ENCODE results near the gene ALOX12.
"Not testable (repeated sequence)": the region's sequence is repeated elsewhere in the genome, so short reads cannot be mapped to it uniquely, and the experiment has no call there.

The ALOX12 gene

DNA sequence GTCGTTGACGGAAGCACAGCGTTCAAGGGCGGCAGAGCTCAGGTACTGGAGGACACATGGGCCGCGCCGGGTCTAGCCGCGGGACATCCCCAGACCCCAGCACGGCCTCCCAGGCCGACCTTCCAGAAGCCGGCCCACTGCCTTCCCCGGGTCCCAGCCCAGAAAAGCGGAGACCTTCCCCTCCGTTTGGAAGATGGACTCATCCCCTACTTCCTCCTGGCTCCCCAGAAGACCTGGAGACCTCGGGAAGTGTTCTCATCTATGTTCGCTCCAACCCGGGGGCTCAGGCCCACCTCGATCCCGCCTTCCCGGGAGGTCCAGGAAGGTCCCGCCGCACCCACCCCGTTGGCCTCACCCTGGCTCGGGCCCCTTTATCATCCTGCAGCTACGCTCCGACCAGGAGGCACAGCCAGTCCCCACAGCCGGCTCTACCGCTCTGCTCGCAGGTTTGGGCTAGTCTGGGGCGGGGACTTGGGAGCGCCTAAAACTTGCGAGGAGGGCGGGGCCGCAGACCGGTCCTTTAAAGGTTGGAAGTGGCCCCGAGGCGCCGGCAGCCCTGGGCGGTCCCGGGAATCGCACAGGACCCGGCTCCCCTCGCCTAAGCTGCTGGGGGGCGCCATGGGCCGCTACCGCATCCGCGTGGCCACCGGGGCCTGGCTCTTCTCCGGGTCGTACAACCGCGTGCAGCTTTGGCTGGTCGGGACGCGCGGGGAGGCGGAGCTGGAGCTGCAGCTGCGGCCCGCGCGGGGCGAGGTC, at the start of gene ALOX12:
Gene ALOX12, plus strand, starts transcription at position 550 of the 756 bp plus-strand sequence. Its CDS starts 69 bp downstream, at position 619.
- FAIRE-seq (no peak), DNase-seq (ENCODE audit: low spot score) (no peak)

DNA sequence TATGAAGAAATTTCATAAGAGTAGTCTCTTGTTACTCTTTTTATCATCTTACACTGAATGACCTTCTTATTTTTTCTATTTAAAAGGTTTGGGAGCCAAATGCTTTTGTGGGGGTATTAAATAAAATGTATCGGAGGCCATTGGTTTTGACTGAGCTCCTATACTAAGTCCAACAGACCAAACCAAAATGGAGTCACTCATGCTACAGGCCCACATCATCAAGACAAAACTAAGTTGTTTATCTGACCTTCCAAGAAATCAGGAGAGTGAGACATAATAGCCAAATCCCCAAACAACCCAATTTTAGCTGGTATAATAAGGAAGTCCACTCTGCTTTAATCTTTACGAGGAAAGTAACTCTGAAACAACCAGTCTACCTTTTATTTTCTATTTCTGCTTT, 48.1 kb upstream of the ALOX12 start:
- FAIRE-seq (no peak), DNase-seq (ENCODE audit: low spot score) (no peak)

DNA sequence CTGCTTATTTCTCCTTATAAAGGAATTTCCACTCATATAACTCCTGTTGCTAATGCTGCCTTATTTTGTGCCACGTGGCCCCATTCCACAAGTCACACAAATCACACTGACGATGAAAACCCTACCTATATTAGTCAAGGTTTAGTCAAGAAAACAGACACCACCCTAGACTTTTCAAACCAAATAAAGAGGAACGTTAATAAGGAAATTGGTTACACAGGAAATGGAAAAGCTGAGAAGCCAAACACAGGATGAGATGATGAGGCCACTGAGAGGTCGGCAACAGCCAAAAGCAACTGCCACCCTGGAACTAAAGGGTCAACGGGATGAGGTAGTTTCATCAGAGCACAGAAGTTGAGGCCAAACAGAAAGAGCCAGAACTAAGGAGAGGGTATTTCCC, 47.3 kb upstream of the ALOX12 start:
- DNase-seq (ENCODE audit: low spot score) (no peak), FAIRE-seq (no peak)

GRCh38 chr17:6948976-6949375, 46.9 kb upstream of the ALOX12 start:
- no peak for DNase-seq (ENCODE audit: low spot score)
- FAIRE-seq = no peak

DNA sequence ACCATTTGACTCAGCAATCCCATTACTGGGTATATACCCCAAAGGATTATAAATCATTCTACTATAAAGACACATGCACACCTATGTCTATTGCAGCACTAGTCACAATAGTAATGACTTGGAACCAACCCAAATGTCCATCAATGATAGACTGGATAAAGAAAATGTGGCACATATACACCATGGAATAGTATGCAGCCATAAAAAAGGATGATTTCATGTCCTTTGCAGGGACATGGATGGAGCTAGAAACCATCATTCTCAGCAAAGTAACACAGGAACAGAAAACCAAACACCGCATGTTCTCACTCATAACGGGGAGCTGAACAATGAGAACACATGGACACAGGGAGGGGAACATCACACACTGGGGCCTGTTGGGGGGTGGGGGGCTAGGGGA, 44.9 kb upstream of the ALOX12 start:
- FAIRE-seq; DNase-seq (ENCODE audit: low spot score): not testable (repeated sequence)

- no peak for DNase-seq (ENCODE audit: low spot score)
- FAIRE-seq = no peak
Measured at GRCh38 chr17:6953689-6954088, 42.2 kb upstream of the ALOX12 start.

DNA sequence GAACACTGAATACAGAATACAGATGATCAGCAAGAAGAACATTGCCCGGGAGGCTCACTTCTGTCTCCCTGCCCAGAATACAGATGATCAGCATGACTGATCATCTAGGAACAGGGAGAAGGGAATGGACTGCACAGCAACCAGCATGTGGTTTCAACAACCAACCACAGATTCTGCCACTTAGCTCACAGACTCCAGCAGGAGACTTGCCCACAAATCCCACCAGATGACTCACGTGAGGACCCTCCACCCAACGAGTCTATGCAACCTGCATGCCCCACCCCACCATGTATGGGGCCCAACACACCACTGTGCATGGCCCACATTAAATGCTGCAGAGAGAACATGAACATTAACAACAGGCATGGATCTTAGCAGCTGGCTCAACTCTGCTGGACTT, 36.1 kb upstream of the ALOX12 start:
- FAIRE-seq (no peak), DNase-seq (ENCODE audit: low spot score) (no peak)

DNA sequence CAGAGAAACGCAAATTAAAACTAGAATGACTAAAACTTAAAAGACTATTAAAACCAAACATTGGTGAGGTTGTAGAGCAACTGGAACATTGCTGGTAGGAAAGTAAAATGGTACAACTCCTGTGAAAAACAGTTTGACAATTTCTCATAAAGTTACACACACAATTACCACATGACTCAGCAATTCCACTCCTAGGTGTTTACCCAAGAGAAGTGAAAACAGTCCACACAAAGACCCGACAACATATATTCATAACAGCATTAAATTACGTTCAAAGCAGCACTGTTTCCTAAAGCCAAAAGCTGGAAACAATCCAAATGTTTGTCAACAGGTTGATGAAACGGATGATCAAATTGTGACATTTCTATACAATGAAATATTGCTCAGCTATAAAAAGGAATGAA, 26.5 kb upstream of the ALOX12 start:
- FAIRE-seq = no peak
- DNase-seq (ENCODE audit: low spot score) = no peak

GRCh38 chr17:6970992-6971391, 24.9 kb upstream of the ALOX12 start:
- no peak for FAIRE-seq
- no peak for DNase-seq (ENCODE audit: low spot score)

DNA sequence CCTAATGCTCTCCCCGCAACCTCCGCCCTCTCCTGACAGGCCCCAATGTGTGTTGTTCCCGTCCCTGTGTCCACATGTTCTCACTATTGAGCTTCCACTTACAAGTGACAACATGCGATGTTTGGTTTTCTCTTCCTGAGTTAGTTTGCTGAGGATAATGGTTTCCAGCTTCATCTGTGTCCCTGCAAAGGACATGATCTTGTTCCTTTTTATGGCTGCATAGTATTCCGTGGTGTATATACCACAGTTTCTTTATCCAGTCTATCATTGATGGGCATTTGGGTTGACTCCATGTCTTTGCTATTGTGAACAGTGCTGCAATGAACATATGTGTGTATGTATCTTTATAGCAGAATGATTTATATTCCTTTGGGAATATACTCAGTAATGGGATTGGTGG, 16.4 kb upstream of the ALOX12 start:
- DNase-seq (ENCODE audit: low spot score); FAIRE-seq: not testable (repeated sequence)

DNA sequence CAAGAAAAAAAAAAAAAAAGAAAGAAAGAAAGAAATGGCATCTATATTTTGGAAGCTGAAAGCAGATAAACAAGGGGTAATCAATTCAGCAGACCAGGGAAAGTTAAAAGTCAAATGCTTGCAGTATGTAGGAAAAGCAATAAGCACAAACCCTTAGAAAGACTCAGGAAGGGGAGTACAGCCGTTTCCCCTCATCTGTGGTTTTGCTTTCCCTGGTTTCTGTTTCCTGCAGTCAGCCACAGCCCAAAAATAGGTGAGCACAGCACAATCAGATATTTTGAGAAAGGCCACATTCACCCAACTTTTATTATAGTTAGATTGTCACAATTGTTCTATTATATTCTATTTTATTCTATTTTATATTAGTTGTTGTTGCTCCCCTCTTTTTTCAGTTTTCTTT, 14.4 kb upstream of the ALOX12 start:
- no peak for FAIRE-seq
- DNase-seq (ENCODE audit: low spot score) = no peak

DNA sequence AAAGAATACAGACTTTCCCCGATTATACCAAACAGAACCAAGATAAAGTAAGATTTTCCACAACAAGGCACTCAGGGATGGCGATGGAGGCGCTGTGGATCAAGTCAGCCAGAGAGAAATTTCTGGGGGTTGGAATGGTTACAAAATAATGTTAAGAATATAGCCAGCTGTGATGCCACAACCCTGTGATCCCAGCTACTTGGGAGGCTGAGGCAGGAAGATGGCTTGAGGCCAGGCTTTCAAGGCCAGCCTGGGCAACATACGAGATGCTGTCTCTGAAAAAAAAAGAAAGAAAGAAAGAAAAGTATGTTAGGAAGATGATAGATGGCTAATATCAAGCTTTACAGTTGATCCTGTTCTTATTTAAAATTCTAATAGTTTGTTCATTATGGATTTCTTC, 10.6 kb upstream of the ALOX12 start:
- no peak for DNase-seq (ENCODE audit: low spot score)
- FAIRE-seq = no peak

DNA sequence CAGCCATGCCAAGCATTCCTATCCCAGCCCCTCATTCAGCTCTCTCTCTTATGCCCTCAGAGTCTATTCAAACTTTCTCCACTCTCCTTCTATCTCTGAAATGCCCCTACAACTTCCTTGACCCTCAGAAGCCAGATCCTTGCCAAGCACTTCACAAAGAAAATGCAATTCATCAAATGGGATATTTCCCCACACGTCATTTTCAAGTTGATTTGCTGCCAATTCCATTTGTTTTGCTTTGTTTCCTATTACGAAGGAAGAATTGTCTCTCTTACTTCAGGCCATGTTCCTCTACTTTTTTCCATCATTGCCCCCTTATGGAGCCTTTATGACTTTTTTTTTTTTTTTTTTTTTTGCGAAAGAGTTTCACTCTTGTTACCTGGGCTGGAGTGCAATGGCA, 9.2 kb upstream of the ALOX12 start:
- FAIRE-seq (no peak), DNase-seq (ENCODE audit: low spot score) (no peak)

- FAIRE-seq (no peak), DNase-seq (ENCODE audit: low spot score) (no peak)
Measured at GRCh38 chr17:6989779-6990178, 6.1 kb upstream of the ALOX12 start.

DNA sequence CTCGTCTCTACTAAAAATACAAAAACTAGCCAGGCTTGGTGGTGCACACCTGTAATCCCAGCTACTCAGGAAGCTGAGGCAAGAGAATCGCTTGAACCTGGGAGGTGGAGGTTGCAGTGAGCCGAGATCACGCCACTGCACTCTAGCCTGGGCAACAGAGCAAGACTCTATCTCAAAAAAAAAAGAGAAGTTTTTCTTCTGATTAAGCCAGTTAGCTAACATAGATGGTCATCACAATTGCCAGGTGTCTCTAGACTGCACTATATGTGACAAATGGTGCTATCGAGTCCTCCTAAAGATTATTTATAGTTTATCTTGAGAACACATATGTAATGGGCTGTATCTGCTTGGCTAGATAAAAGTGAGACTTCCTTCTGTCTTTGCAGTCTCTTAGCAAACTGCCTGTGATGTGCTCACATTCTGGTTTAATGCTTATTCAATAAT, 2.2 kb upstream of the ALOX12 start:
- not testable (repeated sequence) for FAIRE-seq; DNase-seq (ENCODE audit: low spot score)

GRCh38 chr17:6994118-6994598, 1.7 kb upstream of the ALOX12 start:
- DNase-seq (ENCODE audit: low spot score) (no peak), FAIRE-seq (no peak)

- FAIRE-seq (no peak), DNase-seq (ENCODE audit: low spot score) (no peak)
Measured at GRCh38 chr17:6994666-6995256, 1.1 kb upstream of the ALOX12 start.

DNA sequence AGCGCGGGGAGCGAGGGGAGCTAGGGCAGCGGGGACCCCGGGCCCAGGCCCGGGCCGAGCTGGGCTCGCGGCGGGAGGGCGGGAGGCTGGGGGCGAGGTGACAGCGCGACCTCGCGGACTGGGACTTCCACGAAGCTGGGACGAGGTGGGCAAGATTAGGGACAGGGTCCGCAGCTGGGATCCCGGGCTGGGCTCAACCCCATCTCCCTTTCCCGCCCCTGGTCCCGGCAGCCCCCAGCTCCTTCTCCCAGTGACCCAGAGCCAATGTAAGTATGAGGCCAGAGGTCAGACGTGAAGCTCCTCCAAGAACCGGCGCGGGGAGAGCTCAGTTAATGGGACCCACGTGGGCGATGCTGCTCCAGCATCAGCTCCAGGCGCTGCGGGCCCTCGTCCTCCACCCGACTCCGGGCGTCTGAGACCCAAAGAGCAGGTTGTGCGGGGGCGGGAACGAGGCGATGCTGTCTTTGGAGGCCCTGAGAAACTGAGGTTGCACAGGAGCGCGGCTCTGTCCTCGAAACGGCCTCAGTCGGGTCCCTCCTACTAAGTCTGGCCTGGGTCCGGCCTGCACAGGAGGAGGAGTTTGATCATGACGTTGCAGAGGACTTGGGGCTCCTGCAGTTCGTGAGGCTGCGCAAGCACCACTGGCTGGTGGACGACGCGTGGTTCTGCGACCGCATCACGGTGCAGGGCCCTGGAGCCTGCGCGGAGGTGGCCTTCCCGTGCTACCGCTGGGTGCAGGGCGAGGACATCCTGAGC, 585 bp downstream of the ALOX12 start:
- FAIRE-seq (no peak), DNase-seq (ENCODE audit: low spot score) (no peak)

GRCh38 chr17:6997171-6997570, 1.3 kb downstream of the ALOX12 start:
- no peak for DNase-seq (ENCODE audit: low spot score)
- no peak for FAIRE-seq

- no peak for DNase-seq (ENCODE audit: low spot score)
Measured at GRCh38 chr17:6998855-6999508, 3.1 kb downstream of the ALOX12 start.

GRCh38 chr17:7001318-7001961, 5.6 kb downstream of the ALOX12 start:
- DNase-seq (ENCODE audit: low spot score) (no peak), FAIRE-seq (no peak)

More at GRCh38 chr17:6998855-6999508, 3.1 kb downstream of the ALOX12 start:
- FAIRE-seq = no peak
